Measurements from ENCODE around the gene DIS3L2.
"Not testable (repeated sequence)": the region's sequence is repeated elsewhere in the genome, so short reads cannot be mapped to it uniquely, and the experiment has no call there.

The DIS3L2 gene

DNA sequence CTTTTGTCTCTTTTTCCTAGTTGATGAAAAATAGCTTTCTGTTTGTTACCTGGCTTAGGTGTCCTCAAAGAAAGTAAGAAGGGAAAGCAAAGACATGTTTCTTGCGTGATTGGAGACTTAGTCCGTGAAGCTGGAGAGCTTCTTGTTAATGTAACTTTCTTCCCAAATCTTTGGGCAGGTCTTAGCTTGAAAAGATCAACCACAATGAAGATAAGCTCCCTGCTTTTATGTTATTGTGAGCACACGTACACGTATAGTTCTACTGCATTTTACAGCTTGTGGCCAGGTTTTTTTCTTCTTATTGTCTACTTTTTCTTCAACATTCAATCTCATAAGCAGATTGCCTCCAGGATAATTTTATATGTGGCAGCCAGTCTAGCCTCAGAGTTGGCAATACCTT lies 99.8 kb downstream of the DIS3L2 start:
- no peak for DNase-seq

DNA sequence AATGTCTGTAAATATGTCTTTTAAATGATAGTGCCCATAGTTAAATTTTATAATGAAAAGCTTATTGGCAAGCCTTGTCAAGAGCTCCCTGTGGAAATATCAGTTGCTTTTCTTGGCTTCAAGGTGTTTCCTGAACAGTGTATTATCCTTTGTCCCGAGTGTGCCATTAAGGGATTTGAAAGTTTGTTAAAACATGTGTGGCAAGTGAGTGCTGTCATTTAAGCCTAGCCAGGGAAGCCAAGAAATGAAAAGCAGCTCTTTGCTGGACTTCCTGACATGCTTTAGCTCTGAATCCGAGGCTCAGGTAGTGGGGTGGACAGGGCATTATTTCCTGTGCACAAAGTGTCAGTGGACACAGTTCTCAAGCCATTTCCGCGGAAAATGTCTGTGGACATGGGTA lies 111.5 kb downstream of the DIS3L2 start:
- DNase-seq: no peak

DNA sequence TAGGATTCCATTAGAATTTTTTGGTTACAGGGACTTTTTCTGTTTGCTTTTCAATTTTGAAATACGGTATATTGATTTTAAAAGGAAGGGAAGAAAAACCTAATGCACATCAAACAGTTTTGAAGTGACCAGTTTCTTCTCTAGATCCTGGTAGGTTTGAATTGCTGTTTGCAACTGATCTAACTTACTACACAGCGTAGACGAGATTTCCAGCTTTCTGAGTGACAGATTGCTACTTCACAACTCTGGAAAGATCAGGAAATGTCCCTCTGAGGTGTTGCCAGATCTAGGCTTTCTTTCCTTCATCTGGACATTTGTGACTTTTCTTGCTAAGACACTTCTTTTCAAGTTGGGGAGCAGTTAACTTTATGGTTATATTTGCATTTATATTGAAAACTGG lies 112.2 kb downstream of the DIS3L2 start:
- DNase-seq: no peak

DNA sequence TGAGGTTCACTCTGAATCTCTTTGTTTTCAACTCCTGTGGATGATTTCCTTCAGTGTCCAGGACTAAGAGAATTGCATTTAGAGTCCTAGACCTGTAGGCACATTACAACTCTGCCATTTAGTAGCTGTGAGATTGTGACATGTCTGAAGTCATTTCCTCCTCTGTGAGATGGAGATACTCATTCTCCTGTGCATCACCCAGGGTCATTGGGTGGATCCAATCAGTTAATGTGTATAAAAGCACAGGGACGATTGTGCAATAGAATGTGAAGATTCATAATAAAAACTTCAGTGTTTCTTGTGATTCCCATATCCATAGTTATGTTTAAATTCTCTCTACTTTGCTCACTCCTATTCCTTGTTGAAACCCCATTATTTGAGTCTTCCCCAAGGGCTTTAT lies 113.6 kb downstream of the DIS3L2 start:
- DNase-seq: no peak

DNA sequence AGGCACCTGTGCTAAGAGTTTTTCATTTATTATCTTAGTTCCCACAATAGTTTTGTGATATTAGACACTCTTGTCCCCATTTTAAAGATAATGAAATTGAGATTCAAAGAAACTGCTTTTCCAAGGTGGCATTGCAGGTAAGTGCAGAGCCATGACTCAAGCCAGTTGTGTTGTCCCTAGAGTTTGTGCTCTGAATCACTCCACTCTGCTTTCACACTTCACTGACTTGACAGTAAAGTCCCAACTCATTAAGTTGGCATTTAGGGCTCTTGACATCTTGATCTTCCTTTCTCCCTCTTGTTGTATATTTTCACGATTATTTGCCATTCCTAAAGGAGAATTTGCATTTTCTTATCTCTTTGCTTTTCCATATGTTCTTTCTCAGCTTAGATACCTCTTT lies 114.3 kb downstream of the DIS3L2 start:
- DNase-seq: no peak

DNA sequence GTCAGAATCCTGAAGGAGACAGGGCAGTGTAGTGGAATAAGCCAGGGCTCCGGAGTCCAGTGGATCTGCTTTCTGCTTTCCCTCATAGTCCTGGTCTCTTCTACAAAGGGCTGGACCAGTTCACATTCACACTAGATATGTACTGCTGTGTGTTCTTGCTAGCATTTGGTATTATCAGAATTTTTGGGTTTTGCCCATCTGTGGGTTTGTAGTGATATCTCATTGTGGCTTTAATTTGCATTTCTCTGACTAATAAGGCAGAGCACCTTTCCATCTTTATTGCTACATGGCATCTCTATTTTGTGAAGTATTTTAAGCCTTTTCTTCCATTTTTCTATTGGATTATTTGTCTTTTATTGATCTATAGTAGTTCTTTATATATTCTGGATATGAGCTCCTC lies 114.8 kb downstream of the DIS3L2 start:
- DNase-seq: no peak

DNA sequence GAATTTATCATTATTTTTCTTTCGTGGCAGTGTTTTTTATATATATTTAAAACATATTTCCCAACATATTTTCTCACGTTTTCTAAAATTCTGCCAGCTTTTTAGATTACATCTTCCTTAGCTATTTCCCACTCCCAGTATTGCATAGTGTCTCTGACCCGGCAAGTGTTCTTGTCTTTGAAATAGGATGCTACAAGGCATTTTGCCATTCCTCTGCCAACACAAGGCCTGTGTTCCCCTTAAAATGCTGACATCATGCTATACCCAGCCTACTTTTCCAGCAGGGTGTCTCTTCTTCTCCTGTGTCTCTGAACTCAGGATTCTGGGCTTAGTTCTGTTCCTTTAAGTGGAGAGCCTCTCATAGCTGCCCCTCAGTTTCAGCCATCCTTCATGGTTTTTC lies 115.2 kb downstream of the DIS3L2 start:
- DNase-seq: no peak

DNA sequence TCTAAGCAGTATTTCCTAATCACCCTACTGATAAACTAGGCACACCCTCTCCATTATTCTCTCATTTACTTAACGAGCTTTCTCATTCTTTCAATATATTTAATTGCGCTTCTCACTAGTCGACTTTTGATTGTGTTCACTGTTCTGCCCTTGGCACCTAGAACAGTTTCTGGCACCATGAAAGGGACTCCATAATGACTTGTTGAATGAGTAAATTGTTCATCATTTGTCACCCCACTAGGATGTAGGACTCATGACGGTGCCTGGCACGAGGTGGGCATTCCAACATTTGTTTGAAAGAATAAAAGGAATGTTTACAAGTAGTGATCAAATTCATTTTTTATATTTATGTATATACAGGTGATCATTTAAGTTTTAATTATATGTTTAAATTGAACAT lies 123.7 kb downstream of the DIS3L2 start:
- no peak for DNase-seq

DNA sequence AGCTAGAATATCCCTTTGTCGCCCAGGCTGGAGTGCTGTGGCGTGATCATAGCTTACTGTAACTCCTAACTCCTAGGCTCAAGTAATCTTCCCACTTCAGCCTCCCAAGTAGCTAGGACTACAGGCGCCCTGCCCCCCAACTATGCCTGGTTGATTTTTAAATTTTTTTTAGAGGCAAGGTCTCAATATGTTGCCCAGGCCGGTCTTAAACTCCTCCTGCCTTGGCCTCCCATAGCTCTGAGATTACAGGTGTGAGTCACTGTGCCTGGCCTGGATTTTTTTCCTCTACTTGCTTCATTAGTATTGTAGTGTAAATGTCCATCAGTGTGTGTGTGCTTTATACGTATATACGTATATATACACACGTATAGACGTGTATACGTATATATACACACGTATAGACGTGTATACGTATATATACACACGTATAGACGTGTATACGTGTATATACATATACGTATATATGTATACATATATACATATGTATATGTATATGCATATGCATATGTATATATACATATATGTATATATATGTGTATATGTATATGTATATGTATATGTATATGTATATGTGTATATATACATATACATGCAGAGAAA lies 124.4 kb downstream of the DIS3L2 start:
- DNase-seq: no peak

DNA sequence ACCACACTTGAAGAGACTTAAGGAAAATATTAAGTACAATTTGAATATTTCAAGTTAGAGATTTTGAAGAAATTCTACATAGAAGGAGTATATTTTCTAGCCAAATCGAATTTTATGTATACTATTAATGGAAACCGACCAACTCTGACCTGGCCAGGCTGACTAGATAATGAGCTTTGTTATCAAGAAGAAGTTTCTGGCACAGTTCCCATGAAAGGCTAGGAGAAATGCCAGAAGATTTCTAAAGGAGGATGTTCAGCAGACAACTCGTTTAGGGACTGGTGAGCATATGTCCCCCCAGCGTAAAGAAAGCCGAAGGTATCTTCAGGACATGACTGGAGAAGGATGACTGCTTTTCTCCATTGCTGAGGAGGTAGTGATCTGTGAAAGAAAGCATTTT lies 127.3 kb downstream of the DIS3L2 start:
- DNase-seq: peak; percentile 9

DNA sequence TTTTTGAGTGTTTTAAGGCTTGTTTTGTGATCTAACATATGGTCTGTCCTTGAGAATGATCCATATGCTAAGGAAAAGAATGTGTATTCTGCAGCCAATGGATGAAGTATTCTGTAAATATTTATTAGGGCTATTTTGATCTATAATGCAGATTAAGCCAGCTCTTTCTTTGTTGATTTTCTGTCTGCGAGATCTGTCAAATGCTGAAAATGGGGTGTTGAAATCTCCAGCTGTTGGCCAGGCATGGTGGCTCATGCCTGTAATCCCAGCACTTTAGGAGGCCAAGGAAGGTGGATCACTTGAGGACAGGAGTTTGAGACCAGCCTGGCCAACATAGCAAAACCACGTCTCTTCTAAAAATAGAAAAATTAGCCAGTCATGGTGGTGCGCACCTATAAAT lies 132.7 kb downstream of the DIS3L2 start:
- no peak for DNase-seq

DNA sequence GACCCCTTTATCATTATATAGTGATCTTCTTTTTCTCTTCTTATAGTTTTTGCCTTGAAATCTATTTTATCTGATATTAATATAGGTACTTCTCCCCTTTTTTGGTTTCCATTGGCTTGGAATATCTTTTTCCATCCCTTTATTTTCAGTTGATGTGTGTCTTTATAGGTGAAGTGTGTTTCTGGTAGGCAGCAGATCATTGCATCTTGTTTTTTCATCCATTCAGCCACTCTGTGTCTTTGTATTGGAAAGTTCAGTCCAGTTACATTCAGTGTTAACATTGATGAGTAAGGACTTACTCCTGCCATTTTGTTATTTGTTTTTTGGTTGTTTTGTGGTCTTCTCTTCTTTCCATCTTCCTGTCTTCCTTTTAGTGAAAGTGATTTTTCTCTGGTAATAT lies 133.4 kb downstream of the DIS3L2 start:
- DNase-seq: no peak

DNA sequence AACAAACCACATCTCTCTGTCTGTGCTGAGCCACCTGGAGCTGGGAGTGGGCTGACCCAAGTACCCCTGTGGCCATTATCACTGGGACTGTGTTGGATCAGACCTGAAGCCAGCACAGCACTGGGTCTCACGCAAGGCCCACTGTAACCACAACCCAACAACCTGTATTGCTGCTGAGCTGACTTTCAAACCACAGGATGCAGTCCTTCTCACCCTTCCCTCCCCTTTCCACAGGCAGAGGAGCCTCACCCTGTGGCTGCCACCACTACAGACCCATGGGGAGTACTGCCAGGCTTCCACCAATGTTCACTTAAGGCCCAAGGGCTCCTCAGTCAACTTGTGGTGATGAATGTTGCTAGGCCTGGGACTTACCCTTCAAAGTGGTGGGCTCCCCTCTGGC lies 135.7 kb downstream of the DIS3L2 start:
- DNase-seq: no peak

DNA sequence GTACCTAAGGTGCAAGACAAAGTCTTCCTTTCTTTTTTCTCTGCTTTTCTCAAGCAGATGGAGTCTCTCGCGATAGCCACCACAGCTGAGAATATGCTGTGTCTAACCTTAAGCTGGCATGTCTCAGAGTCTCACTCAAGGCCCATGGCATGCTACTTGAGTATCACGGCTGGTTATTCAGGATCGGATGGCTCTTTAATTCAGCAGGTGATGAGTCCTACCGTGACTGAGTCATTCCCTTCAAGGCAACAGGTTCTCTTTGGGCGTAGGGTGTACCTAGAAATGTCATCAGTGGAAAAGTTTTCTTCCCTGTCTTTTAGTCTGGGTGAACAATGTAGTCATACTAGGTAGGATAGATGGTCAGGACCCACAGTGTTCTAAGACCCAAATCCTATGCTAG lies 136.2 kb downstream of the DIS3L2 start:
- no peak for DNase-seq

DNA sequence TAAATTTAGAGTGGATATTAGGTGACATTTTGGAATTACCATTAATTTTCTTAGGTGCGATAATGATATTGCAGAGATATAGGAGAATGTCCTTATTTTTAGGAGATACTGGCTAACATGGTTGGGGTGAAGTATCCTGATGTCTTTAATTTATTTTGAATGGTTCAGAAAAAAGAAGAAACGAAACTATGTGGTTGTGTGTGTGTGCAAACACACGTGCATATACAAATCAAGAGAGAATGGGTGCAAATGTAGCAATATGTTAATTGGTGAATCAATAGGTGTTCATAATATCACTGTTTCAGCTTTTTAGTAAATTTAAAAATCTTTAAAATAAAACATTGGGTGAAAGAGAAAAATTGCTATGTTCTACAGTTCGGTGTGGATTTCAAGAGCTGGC lies 140.9 kb downstream of the DIS3L2 start:
- DNase-seq: no peak

DNA sequence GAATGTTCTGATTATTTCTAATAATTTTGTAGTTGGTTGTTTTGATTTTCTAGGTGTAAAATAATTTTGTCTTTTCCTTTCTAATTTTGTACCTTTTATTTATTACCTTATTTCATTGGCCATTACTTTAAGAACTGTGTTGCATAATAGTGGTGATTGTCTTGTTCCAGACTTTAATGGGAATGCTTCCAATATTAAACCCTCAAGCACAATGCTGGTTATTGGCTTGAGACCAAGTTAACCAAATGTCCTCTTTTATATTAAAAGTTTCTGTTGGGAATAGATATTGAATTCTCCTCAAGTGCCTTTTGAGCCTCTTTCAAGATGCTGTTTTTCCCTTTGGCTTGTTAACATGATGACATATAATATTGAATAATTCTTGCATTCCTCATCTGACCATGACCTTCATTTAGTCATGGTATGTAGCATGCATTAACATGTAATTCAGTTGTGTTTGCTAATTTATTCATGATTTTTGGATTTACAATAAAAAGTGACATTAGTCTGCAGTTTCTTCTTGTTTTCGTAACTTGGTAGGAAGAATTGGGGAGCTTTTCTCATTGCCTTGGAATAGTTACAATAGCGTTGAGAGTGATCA lies 141.7 kb downstream of the DIS3L2 start:
- DNase-seq: peak; percentile 38

DNA sequence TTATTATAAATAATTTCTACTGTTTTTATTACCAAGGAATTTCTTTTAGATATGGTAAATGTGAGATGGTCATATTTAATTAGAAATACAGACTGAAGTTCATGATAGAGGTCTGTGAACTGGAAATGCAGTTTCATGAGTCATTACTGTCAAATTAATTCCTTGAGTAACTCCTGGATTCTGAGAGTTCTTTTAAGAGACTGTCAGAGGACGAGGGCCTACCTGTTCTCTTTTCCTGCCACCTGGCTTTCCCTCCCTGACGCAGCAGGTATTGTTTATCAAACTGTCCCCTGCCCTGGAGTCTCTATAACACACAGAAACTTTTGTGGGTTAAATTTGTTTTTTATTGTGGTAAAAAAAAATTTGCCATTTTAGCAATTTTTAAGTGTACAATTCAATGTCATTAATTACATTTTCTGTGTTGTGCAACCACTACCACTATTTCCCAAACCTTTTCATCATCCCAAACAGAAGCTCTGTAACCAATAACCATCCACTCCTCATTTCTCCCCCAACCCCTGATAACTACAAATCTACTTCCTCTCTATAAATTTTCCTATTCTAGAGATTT lies 142.6 kb downstream of the DIS3L2 start:
- no peak for DNase-seq

DNA sequence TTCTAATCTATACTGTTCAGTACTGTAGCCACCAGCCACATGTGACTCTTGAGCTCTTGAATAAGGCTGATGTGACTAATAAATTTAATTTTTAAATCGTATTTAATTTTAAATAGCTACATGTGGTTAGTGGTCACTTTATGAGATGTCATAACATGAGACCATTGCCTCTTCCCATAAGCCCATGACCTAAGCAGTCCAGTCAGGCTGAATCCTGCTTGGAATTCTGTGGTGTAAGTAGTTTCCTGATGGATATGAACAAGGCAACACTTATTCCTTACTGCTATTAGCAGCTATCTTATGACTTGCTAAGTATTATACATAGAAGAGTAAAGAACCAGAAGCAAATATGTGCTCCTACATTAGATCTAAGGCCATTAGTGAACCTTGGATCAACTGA lies 150.0 kb downstream of the DIS3L2 start:
- DNase-seq: no peak

DNA sequence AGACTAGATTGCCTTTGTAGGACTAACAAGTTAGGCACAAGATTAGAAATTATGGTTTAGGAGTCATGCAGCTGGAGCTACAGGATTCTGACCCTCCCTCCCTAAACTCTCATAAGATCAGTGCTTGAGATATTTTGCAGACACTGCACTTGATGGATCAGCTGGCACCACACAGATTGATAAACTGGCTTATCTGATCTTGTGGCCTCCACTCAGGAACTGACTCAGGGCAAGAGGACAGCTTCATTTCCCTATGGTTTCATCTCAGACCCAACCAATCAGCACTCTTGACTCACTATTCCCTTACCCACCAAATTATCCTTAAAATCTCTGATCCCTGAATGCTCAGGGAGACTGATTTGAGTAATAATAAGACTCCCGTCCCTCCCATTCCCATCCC lies 152.3 kb downstream of the DIS3L2 start:
- no peak for DNase-seq

DNA sequence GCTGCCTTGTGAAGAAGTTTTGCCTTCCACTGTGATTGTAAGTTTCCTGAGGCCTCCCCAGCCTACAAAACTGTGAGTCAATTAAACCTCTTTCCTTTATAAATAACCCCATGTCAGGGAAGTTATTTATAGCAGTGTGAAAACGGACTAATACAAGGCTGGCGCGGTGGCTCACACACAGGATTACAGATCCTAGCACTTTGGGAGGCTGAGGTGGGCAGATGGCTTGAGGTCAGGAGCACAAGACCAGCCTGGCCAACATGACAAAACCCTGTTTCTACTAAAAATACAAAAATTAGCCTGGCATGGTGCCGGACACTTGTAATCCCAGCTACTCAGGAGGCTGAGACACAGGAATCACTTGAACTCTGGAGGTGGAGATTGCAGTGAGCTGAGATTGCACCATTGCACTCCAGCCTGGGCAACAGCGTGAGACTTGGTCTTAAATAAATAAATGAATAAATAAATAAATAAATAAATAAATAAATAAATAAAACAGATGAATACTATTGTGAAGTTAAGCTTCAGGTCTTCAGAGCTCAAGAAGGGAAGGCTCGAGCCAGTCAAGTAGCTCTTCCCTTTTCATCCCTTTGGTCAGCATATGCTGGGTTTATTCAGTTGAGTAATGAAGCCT lies 154.3 kb downstream of the DIS3L2 start:
- not testable (repeated sequence) for DNase-seq

DNA sequence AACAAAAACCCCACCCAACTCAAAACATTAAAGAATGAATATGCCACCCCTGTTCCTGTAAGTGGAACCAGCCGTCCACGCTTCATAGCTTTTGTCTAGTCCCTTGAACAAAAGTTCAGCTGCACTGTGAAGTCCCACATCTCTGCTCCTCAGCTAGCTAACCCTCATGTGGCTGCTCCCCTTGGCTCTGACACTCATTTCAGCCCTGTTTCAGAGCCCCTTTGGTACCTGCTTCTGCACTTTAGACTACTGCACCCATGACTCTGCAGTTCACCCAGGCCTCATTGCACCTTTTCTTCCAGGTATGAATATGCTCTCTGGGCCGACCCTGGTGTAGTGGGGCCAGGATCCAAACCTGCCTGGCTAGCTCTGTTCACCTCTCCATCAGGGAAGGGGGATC lies 155.3 kb downstream of the DIS3L2 start:
- no peak for DNase-seq

DNA sequence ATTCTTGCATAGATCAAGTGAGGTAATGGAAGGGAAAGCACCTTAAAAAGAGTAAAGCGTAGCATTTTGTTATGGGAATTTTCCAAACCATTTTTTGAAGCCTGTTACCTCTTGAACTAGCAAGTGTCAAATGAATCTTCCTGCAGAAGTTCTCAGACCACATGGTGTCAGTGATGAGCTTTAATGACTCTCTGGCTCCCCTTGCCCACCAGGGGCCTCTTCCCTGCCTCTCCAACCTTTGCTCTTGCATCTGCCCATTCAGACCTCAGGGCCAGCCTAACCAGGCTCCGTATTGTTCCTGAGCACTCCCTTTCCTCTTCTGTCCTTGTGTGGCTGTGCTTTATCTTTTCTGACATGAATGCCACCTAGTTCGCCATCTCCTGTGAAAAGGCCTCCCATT lies 155.9 kb downstream of the DIS3L2 start:
- DNase-seq: no peak

DNA sequence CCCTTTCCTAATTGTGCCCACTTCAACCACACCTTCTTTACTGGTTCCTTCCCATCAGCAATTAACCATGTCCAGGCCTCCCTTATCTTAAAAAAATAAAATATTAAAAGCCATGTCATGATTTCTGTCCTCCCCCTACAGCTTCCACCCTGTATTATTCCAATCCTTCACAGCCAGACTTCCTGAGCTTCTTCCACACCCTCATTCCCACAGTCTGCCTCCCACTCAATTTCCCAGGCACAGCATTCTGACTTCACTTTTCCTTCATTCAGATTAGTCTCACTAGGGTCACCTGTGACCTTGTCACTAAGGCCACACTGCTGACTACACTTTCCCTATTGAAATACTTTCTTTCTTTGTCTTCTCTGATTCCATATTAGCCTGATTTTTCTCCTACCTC lies 159.4 kb downstream of the DIS3L2 start:
- no peak for DNase-seq

DNA sequence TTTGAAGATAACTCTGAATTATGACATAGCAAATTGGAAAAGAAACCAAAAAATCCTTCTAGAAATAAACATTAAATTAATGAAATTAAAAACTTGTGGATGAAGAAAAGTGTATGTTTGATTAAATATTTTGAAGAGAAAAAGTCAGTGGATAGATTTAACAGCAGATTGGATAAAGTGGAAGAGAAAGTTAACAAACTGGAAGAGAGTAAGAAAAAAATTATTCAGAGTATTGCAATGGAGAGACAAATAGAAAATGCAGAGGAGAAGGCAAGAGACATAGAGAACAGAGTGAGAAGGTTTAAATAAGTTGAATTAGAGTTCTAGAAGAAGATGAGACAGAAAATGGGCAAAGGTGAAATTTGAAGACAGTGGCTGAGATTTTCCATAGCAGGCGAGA lies 162.8 kb downstream of the DIS3L2 start:
- no peak for DNase-seq
